Myocyte (in vitro differentiated cells): Measurements from ENCODE around the gene OLA1. TPM values are rescaled to one million over a fixed set of nuclear protein-coding genes. Genes with fewer than 3 reads are reported as not detected.

Source experiments
- DNase-seq: peaks from one replicate; pipeline ENCODE4 v3.0.0-alpha.2; 2012; ENCODE audit warnings: low read depth
- total RNA-seq: library from RNA; depleted of rRNA; stranded (reverse); fragments of >200 nt; gene quantifications from 2 replicates; pipeline ENCODE4 v1.2.3, GENCODE V29; 2014

OLA1 gene
- total RNA-seq, 1 donor from 2014 or later = 170 TPM

DNA sequence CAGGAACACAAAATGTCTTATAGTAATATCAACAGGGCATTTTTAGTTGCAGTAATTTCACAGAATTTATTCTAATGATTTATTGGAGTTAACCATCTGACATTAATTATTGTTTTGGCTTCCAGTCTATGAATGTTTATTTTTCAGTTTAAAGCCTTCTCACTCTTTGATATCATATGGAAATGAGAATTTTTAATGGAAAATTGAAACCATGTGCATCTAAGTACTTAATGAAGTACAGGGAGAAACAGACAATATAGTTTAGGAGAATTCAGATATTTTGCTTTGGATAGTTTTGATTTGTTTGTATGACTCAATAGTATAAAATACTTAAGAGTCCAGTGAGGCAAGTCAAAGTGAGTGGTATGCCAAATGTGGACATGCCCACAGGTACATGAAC, 126.1 kb downstream of the OLA1 start:
- DNase-seq = no peak

GRCh38 chr2:174121612-174122011, 126.7 kb downstream of the OLA1 start:
- no peak for DNase-seq

DNA sequence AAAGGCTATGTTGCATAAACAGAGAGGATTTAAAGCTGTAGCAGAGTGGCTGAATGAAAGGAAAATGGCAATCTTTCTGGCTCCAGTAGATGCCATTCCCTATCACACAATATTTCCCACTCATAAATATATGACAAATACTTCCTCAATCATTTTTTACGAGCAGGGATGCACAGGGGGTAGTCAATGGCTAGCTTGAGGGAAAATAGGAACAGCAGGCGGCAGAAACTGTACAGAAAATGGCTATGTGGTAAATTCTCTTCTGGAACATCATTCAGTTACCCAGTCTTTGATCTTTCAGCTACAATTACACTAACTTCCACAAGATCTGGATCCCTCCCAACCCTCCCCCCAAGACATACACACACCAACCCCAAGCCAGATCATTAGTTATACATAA, 127.2 kb downstream of the OLA1 start:
- DNase-seq = no peak

DNA sequence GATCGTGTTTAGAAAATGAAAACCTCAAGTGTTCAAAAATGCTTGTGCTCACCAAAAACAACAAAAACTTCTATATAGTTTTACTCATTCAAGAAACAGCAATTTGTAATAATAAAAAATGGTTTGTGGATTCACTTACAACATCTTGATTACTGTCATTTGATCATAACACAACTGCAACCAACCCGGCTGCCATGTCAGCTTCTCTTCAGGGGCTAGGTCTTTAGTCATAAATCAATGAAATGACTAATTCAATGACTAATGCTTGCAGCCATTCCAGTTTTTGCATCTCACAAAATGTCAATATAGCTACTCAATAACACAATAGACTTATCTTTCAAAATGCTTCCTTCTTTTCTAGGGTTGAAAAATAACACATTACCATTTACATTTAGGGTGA, 128.0 kb downstream of the OLA1 start:
- DNase-seq = peak; percentile 28

- DNase-seq = peak; percentile 65
Measured at GRCh38 chr2:174117951-174118930, 130.1 kb downstream of the OLA1 start.

- no peak for DNase-seq
Measured at GRCh38 chr2:174112073-174112472, 136.3 kb downstream of the OLA1 start.

DNA sequence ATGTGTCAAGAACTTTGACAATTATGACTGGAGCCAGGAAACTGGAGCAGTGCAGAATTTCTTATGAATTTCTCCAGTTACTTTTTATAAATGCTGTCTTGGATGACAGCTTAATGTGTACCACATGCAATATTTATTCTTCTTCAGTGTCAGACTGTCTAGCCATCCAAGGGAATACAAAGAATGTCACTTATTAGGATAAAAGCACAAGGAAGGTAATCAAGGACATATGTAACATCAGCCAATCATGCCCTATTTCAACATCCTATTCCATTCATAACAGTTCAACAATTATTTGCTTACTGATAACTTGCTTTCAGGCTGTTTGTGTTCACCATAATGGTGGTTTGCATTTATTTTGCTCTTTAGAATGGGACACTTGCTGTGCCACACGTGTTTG, 139.8 kb downstream of the OLA1 start:
- DNase-seq = no peak

DNA sequence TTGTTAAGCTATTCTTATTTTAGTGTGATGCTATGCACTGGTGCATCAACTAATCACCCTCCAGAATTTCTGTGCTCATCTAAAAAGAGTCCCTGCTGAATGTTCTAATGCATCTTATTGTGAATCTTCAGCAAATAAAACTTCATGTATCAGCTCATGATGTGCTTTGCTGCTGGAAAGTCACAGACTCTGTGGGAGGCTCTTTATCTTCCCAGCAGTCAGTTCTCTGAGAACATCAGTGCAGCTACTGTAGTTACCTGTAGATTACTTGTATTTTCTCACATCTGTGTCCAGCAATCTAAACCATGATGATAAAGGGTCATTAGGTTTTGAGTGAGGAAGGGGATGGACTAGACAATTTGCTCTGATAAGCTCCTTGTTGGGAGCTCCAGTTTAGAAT, 141.6 kb downstream of the OLA1 start:
- no peak for DNase-seq

DNA sequence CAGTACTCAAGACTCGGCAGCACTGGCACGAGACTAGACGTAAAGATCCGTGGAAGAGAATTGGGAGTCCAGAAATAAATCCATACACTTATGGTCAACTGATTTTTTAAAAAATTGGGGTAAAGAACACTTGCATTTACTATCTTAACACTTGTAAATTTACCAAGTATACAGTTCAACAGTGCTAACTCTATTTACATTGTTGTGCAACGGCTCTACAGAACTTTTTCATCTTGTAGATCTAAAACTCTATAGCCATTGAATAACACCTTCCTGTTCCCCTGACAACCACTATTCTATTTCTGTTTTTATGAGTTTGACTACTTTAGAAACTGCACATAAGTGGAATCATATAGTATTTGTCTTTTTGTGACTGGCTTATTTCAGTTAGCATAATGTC, 153.8 kb downstream of the OLA1 start:
- DNase-seq = no peak

DNA sequence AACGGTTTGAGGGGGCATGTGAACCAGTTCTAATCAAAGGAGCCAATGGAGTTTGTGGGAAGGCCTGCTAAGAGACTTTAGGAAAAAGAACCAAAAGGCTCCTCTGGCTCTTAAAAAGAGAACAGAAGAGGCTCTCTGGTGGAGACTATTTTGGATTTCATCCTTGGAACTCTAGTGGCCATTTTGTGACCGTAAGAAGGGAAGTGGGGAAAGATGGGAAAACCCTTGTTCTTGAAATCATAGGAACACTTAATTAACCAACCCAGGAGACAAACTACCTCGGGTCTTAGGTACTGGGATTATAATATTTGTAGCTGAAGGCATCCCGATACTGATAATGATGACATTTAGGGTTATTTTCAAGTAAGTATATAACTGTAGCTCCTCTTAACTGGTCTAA, 157.9 kb downstream of the OLA1 start:
- no peak for DNase-seq

- no peak for DNase-seq
Measured at GRCh38 chr2:174088706-174089460, 159.4 kb downstream of the OLA1 start.

- DNase-seq = no peak
Measured at GRCh38 chr2:174086708-174087107, 161.6 kb downstream of the OLA1 start.

GRCh38 chr2:174085781-174086180, 162.6 kb downstream of the OLA1 start:
- DNase-seq = peak; percentile 63

DNA sequence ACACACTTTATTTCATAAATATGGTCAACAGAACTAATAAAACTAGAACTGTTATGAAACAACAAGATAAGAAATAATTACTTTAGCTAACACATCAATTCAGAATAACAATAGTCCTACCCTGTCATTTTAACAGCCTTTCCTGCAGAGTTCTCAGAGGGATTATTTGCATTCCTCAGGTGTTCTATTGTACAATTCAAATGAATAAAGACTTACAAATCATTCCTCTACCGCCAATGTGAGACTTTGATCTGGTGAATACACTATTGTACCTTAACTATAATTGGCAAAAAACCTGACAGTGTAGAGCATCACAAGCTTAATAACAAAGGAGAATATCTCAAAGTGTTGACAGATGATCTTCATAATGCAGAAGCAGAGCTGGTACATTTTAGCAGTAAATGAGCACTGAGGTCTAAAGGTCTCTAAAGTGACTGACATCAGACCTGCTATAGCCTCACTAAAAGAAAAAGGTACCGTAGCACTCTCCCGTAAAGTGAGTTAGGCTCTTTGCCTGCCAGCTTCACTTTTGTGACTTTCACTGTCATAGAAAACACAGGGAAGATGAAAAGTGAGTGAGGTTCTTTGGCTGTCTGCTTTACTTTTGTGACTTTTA, 164.4 kb downstream of the OLA1 start:
- DNase-seq = no peak

- DNase-seq = no peak
Measured at GRCh38 chr2:174080672-174081121, 167.6 kb downstream of the OLA1 start.

DNA sequence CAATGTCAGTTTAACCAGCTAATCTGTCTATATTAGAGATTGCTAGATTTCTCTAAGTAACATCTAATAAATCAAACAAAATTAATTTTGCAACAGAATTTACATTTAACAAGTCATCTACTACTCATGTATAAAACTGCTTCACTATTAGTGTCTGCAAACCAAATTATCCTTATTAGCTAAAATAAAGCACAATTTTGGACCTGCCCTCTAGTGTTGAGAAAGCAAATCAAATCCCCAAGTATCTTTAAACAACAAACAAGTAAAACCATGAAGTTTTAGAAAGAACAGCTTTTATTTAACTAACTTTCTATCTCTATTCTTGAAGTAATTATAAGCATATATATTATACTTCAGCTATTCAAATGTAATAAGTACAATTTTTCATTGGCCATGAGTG, 170.1 kb downstream of the OLA1 start:
- peak; percentile 9 for DNase-seq

- no peak for DNase-seq
Measured at GRCh38 chr2:174076975-174077374, 171.4 kb downstream of the OLA1 start.

- no peak for DNase-seq
Measured at GRCh38 chr2:174076040-174076439, 172.3 kb downstream of the OLA1 start.

GRCh38 chr2:174074831-174075230, 173.5 kb downstream of the OLA1 start:
- DNase-seq = no peak

- no peak for DNase-seq
Measured at GRCh38 chr2:174072857-174073256, 175.5 kb downstream of the OLA1 start.

GRCh38 chr2:174072069-174072468, 176.3 kb downstream of the OLA1 start:
- DNase-seq = no peak

DNA sequence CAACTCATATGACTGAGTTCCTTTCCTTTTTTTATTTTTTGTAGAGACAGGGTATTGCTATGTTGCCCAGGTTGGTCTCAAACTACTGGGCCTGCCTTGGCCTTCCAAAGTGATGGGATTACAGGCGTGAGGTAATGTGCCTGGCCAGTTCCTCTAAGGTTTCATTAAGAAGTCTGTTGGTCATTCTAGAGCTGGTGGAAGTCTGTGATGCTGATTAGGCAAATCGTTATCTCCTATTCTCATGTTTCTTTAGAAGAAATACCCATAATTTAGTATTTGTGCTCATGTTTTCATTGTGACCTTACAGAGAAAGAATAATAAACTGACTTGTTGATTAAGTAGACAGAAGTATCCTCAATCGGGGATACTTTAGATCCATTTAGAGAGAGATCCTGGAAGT, 177.0 kb downstream of the OLA1 start:
- no peak for DNase-seq
